Neural progenitor cell (in vitro differentiated cells): ENCODE results near the gene SSR4.

Source experiments
- CTCF ChIP-seq: fragments of 200-600 bp; sonication (generic); IDR thresholded peaks from 2 replicates; pipeline ENCODE4 v1.5.1; 2017; ENCODE audit warnings: antibody characterized with exemption, mild to moderate bottlenecking
- EZH2 ChIP-seq: fragments of 200-600 bp; sonication (generic); IDR thresholded peaks from 2 replicates; pipeline ENCODE4 v1.6.1; 2017; ENCODE audit warnings: antibody characterized with exemption, mild to moderate bottlenecking, moderate library complexity
- EZH2phosphoT487 ChIP-seq: fragments of 200-600 bp; sonication (generic); IDR thresholded peaks from 2 replicates; pipeline ENCODE4 v1.6.1; 2017; ENCODE audit warnings: antibody characterized with exemption

GRCh38 chrX:153774576-153775292 is 19.7 kb upstream of the SSR4 start:
- TF ChIP-seq CTCF (no peak), EZH2phosphoT487 (no peak), EZH2 (no peak)
